ENCODE data around the gene TIGD6.

- TF ChIP-seq CTCF (IDR thresholded peaks at IDR 0.05) (no peak), POLR2A (IDR thresholded peaks at IDR 0.05) (no peak)
These were observed 43.8 kb downstream of the TIGD6 start for GRCh38 chr5:149956685-149957084.
